ENCODE measurements around the gene ANKRD53. TPM values are rescaled to one million over a fixed set of nuclear protein-coding genes. Genes with fewer than 3 reads are reported as not detected.

Gene ANKRD53, protein sequence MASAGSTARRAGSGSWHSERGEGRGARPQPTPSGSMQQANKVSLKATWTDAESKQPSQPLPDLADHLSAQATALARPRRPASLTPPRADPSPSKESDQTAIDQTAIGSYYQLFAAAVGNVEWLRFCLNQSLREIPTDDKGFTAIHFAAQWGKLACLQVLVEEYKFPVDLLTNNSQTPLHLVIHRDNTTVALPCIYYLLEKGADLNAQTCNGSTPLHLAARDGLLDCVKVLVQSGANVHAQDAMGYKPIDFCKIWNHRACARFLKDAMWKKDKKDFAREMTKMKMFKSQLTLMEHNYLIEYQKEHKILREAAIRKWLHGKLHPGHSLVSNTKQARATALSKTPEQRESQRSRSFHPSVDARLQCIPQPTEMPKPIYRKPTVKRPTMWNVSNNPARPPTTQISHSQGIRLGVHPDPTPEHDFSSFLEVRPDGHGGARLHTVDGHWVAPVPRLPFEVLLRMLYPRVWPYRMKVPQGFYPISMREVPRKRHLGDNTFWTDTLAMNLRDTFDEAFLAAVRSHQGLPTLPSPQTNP
- 0.38 and 0.98 TPM in 2 replicates for total RNA-seq

DNA sequence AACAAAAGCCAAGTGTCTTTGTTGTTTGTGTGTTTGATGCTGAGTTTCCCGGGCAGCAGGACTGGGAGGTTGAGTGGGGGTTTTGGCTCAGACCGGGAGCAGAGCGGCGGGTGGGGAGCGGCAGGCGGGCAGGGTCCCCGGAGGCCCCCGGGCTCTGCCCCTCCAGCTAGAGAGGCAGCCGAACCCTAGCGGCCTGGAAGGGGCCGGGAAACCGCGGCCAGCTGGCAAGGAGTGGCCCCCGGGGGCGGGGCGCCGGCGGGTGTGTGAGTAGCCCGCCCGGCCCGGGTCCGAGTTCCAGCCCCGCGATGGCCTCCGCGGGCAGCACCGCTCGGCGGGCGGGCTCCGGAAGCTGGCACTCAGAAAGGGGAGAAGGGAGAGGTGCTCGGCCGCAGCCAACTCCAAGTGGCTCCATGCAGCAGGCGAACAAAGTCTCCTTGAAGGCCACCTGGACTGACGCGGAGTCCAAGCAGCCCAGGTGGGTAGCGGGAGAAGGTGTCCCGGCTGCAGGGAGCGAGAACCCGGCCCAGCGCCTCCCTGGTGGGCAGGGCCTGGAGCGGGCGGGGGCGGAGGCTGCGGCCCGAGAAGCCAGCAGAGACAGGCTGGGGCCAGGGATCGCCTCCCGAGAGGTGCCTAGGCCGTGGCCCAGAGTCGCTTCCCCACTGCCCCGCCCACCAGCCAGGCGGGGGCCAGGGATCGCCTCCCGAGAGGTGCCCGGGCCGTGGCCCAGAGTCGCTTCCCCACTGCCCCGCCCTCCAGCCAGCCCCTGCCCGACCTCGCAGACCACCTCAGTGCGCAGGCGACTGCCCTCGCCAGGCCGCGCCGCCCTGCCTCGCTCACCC, at the start of gene ANKRD53:
ANKRD53 (plus strand) TSS at position 290 of the 839 bp plus-strand sequence; CDS start at position 306, 16 bp downstream.

DNA sequence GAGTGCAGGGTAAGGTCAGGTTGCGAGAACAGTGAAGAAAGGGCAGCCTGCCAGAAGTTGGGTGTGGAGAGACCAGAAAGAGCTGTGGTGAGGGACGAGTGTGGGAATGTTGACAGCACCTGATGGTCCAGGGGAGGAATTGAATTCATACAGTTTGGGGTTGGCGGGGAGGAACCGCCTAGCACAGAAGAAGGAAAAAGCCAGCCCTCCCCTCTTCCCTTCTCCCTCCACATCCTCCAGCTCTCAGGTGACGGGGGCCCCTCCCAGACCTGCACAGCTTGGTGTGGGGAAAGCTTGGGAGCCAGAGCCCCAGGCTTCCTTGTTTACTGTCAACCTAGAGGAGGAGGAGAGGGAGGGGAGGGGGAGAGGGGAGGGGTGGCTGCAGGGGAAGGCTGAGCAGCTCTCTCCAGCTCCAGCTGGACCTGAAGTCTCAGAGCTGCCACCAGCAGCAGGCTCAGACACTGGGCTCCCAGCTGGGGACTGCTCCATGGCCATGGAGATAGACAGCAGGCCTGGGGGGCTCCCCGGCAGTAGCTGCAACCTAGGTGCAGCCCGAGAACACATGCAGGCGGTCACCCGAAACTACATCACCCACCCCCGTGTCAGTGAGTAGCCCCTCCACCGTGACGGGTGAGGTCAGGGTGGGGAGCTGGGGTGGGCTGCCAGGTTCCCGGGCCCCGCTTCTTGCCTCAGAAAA, 42.8 kb upstream of the ANKRD53 start, which contains the start of gene ATP6V1B1:
ATP6V1B1 (plus strand) TSS at position 433 of the 697 bp plus-strand sequence; CDS start at position 488, 55 bp downstream.

DNA sequence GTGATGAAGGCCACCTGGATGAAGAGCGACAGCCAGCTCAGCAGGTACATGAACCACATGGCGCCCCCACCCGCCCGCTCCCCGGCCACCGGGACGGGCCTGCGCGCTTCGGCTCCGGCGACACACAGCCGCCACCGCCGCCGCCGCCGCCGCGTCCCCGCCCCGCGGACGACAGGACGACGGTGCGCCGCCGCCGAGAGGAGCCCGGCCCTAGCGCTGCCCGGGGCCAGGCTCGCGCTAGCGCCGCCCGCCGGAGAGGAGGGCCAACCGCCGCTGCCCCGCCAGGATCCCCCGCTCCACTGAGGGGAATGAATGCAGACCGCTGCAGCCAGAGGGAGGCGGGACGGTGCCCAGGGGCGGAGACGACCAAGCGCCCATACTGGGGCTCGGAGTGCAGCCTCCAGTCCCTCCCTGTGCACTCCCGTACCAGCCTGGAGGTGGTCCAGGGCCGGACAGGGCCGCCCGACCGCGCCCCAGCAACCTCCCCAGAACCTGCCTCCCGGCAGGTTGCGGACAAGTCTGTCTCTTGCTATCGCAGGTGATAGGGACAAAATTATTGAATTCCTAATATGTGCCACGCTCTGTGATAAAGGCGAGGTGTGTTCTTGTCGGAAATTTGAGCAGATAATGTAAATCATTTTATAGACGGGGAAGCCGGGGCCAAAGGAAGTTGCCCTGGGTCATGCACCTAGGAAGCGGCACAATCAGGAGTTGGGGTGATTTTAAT, 16.4 kb downstream of the ANKRD53 start, which contains the start of gene TEX261:
TEX261 (minus strand) TSS at position 175 of the 727 bp plus-strand sequence; CDS start at position 59, 116 bp downstream.

Small RNAs within 50 kb of the gene (small RNA-seq; reads per million reads assigned to genes)
- not detected for gene RN7SL160P

Other genes starting within 250 kb of the ANKRD53 start
- gene ADD2, start 210.4 kb upstream of the ANKRD53 start, total RNA-seq = 1.2 and 1.3 TPM in 2 replicates
- not detected in 2 replicates for gene FIGLA, start 188.0 kb upstream of the ANKRD53 start, total RNA-seq
- not detected in 2 replicates for gene CLEC4F, start 158.0 kb upstream of the ANKRD53 start, total RNA-seq
- gene CD207, start 142.8 kb upstream of the ANKRD53 start, total RNA-seq = not detected in 2 replicates
- 0.38 TPM in 1 of 2 replicates, not detected in the other for gene VAX2, start 78.1 kb upstream of the ANKRD53 start, total RNA-seq
- gene ATP6V1B1, start 42.7 kb upstream of the ANKRD53 start, total RNA-seq = not detected in 2 replicates
- gene TEX261, start 16.2 kb downstream of the ANKRD53 start, total RNA-seq = 40.8 and 54.6 TPM in 2 replicates
- gene NAGK, start 90.0 kb downstream of the ANKRD53 start, total RNA-seq = 46.1 and 51.6 TPM in 2 replicates
- gene MCEE, start 151.6 kb downstream of the ANKRD53 start, total RNA-seq = 6.5 and 13.1 TPM in 2 replicates
- 14.7 and 21.2 TPM in 2 replicates for gene MPHOSPH10, start 152.0 kb downstream of the ANKRD53 start, total RNA-seq
- 0.19 and 0.33 TPM in 2 replicates for gene PAIP2B, start 248.5 kb downstream of the ANKRD53 start, total RNA-seq

All from vein endothelial cell (primary cell).